ENCODE measurements around the gene SETD1A. TPM values are rescaled to one million over a fixed set of nuclear protein-coding genes. Genes with fewer than 3 reads are reported as not detected.

Gene SETD1A
- total and polyA plus RNA-seq, 9 of the 15 experiments (the other 6 are each of a cell fraction or from before 2014, with no cell fraction given), result 0.08 to 36.0 (median 4.2) TPM

DNA sequence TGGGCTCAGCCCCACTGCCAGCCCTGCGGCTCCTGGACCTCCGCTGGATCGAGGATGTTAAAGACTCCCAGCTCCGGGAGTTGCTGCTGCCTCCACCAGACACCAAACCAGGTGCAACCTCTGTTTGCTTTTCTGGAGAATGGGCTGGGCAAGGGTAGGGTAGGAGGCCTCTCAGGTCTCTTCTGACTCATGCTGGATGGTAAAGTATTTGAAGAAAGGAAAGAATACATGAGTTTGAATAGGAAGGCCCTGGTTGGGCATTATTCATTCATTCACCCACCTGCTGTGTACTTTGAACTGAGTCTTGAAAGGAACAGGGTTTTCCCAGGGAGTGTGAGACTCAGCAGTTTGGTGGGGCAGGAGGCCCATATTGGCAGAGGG lies 15.1 kb upstream of the SETD1A start:
- no TSS peak for BruUV-seq (replicated peaks)
- Histone ChIP-seq H3K9ac (ENCODE audit: insufficient read depth in 1 of 2, low read depth in 2 of 2, low read length in 2 of 2) (peak overlapping the region in 1 of 2 experiments; percentile 86; a peak in 2 of 4 replicates), H3K9me3 (replicated peaks; ENCODE audit: control insufficient read depth, insufficient read depth, low read depth, low read length) (no peaks in the 10 kb centered on the region), H3K36me3 (ENCODE audit: control insufficient read depth, insufficient read depth, low read length) (peaks cover 64% of the 10 kb centered on the region; the same call in 2 of the 3 replicates), H2AFZ (ENCODE audit: low read depth, low read length) (0 out of 2 replicates have a peak overlapping the region, but pooled peaks have one; percentile 61), H3K9me1 (ENCODE audit: control insufficient read depth, insufficient read depth, low read length) (peaks cover 1% of the 10 kb centered on the region), H3K27me3 (ENCODE audit: control insufficient read depth in 2 of 2, insufficient read depth in 2 of 2, low read length in 2 of 2) (no peaks in the 10 kb centered on the region), H3K27ac (ENCODE audit: extremely low read depth, low read depth, low read length) (peak overlapping the region; percentile 37; the same call in 2 of the 3 replicates), H4K20me1 (replicated peaks; ENCODE audit: control insufficient read depth, insufficient read depth, low read length) (no peaks in the 10 kb centered on the region), H3K4me2 (ENCODE audit: insufficient read depth, low read length) (peak overlapping the region; percentile 63), H3K4me1 (replicated peaks in 1 of 2; ENCODE audit: control insufficient read depth in 2 of 2, insufficient read depth in 2 of 2, low read length in 2 of 2) (peaks cover 8 to 19% of the 10 kb centered on the region in 2 experiments; a peak in 4 of 5 replicates), H3K4me3 (no peak overlapping the region), H3K79me2 (ENCODE audit: control insufficient read depth, insufficient read depth, low read length) (no peaks in the 10 kb centered on the region)
- in situ Hi-C loops (cut with MboI), result no loop called here
- DNase-seq (ENCODE audit: extremely low read depth in 1 of 4, low spot score in 3 of 4) (no peak), ATAC-seq (no peak), FAIRE-seq (no peak)
- ChIA-PET CTCF (ENCODE audit: low intra/inter-chr PET ratio) (interaction anchor here (0.6 kb wide), 1 partner anchor 244 kb away, joined by 3 read pairs; the partner anchor contains the start of gene SRCAP), POLR2A (interaction anchor here (0.6 to 3.9 kb wide), 9 partner anchors 11 to 560 kb away, joined by 3 to 11 read pairs (median 4); no protein-coding TSS in a partner anchor)
- intact Hi-C loops (cut with micrococcal nuclease), result no loop called here
- TF ChIP-seq E4F1 (CRISPR knock-in tag; IDR thresholded peaks at IDR 0.05; ENCODE audit: borderline replicate concordance), result no peak
- TF ChIP-seq, protein P1, sequence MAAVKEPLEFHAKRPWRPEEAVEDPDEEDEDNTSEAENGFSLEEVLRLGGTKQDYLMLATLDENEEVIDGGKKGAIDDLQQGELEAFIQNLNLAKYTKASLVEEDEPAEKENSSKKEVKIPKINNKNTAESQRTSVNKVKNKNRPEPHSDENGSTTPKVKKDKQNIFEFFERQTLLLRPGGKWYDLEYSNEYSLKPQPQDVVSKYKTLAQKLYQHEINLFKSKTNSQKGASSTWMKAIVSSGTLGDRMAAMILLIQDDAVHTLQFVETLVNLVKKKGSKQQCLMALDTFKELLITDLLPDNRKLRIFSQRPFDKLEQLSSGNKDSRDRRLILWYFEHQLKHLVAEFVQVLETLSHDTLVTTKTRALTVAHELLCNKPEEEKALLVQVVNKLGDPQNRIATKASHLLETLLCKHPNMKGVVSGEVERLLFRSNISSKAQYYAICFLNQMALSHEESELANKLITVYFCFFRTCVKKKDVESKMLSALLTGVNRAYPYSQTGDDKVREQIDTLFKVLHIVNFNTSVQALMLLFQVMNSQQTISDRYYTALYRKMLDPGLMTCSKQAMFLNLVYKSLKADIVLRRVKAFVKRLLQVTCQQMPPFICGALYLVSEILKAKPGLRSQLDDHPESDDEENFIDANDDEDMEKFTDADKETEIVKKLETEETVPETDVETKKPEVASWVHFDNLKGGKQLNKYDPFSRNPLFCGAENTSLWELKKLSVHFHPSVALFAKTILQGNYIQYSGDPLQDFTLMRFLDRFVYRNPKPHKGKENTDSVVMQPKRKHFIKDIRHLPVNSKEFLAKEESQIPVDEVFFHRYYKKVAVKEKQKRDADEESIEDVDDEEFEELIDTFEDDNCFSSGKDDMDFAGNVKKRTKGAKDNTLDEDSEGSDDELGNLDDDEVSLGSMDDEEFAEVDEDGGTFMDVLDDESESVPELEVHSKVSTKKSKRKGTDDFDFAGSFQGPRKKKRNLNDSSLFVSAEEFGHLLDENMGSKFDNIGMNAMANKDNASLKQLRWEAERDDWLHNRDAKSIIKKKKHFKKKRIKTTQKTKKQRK (IDR thresholded peaks at IDR 0.05; ENCODE audit: borderline replicate concordance, low read depth, low read length), result no peak
- no peak for TF ChIP-seq HDGF (IDR thresholded peaks at IDR 0.05)
- TF ChIP-seq, protein P2, sequence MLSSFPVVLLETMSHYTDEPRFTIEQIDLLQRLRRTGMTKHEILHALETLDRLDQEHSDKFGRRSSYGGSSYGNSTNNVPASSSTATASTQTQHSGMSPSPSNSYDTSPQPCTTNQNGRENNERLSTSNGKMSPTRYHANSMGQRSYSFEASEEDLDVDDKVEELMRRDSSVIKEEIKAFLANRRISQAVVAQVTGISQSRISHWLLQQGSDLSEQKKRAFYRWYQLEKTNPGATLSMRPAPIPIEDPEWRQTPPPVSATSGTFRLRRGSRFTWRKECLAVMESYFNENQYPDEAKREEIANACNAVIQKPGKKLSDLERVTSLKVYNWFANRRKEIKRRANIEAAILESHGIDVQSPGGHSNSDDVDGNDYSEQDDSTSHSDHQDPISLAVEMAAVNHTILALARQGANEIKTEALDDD (IDR thresholded peaks at IDR 0.05), result no peak
- no peak for TF ChIP-seq KDM2B (CRISPR knock-in tag; IDR thresholded peaks at IDR 0.05)
- TF ChIP-seq ZNF143 (CRISPR knock-in tag; IDR thresholded peaks at IDR 0.05), result no peak
- no peak for TF ChIP-seq CLOCK (CRISPR knock-in tag; IDR thresholded peaks at IDR 0.05; ENCODE audit: borderline replicate concordance)
- TF ChIP-seq CBX3 (IDR thresholded peaks at IDR 0.05; ENCODE audit: borderline replicate concordance in 1 of 2, low read length in 2 of 2), result no peak
- TF ChIP-seq TRIM28 (IDR thresholded peaks at IDR 0.05), result no peak
- no peak for TF ChIP-seq ESRRB (CRISPR knock-in tag; IDR thresholded peaks at IDR 0.05; ENCODE audit: borderline replicate concordance)
- WGBS (ENCODE audit: insufficient coverage, low coverage, missing lambda C conversion rate), result 26% methylated on average over 4 of the region's 4 CpGs
